Measurements from ENCODE around the gene PTRHD1.

PTRHD1 gene

DNA sequence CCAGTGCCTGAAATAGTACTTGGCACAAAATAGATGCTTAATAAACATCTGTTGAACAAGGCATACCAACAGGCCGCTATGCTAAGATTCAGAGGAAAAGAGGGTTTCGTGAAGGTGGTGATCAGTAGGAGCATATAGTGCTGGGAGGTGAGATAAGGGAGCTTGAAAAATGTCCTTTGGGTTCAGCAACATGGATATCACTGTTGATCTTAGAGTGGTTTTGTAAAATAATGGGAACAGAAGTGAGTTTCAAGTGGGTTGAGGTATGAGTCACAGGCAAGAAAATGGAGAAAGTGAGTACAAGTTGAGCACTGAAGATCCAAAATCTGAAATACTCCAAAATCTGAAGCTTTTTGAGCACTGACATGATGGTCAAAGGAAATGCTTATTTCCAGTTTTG, 4.5 kb upstream of the PTRHD1 start:
- FAIRE-seq (no peak), DNase-seq (ENCODE audit: insufficient read length, low spot score) (no peak)
- no peak for TF ChIP-seq CTCF (IDR thresholded peaks at IDR 0.05; ENCODE audit: insufficient read depth, missing control alignments)

GRCh38 chr2:24793761-24794435, 707 bp upstream of the PTRHD1 start:
- FAIRE-seq = no peak
- TF ChIP-seq CTCF (IDR thresholded peaks at IDR 0.05; ENCODE audit: insufficient read depth, missing control alignments) = no peak
- DNase-seq (ENCODE audit: insufficient read length, low spot score) = no peak

GRCh38 chr2:24792542-24792873, 683 bp downstream of the PTRHD1 start:
- no peak for TF ChIP-seq CTCF (IDR thresholded peaks at IDR 0.05; ENCODE audit: insufficient read depth, missing control alignments)
- no peak for DNase-seq (ENCODE audit: insufficient read length, low spot score)
- no peak for FAIRE-seq

- FAIRE-seq (no peak), DNase-seq (ENCODE audit: insufficient read length, low spot score) (no peak)
- TF ChIP-seq CTCF (IDR thresholded peaks at IDR 0.05; ENCODE audit: insufficient read depth, missing control alignments) = no peak
Observed at GRCh38 chr2:24791452-24791851, 1.7 kb downstream of the PTRHD1 start.

- DNase-seq (ENCODE audit: insufficient read length, low spot score) (no peak), FAIRE-seq (no peak)
- no peak for TF ChIP-seq CTCF (IDR thresholded peaks at IDR 0.05; ENCODE audit: insufficient read depth, missing control alignments)
Observed at GRCh38 chr2:24788816-24789215, 4.4 kb downstream of the PTRHD1 start.

GRCh38 chr2:24787532-24787931, 5.7 kb downstream of the PTRHD1 start:
- no peak for TF ChIP-seq CTCF (IDR thresholded peaks at IDR 0.05; ENCODE audit: insufficient read depth, missing control alignments)
- no peak for DNase-seq (ENCODE audit: insufficient read length, low spot score)
- FAIRE-seq = no peak

GRCh38 chr2:24785671-24786321, 7.4 kb downstream of the PTRHD1 start:
- DNase-seq (ENCODE audit: insufficient read length, low spot score) (no peak), FAIRE-seq (no peak)
- no peak for TF ChIP-seq CTCF (IDR thresholded peaks at IDR 0.05; ENCODE audit: insufficient read depth, missing control alignments)

All from D721Med (cell line).